H1 (cell line): Measurements from ENCODE around the gene SIK3. TPM values are rescaled to one million over a fixed set of nuclear protein-coding genes. Genes with fewer than 3 reads are reported as not detected.

ENCODE experiments used
- CTCF ChIA-PET: fragments of 300-600 bp; sonication (Branson Sonifier 250); formaldehyde crosslinking; loops from one replicate; lab custom pipeline; 2021; ENCODE audit not compliant: partially characterized antibody; lab: Charles Lee
- POLR2A ChIA-PET: fragments of 300-600 bp; sonication (Branson Sonifier 250); formaldehyde crosslinking; loops from one replicate; lab custom pipeline; 2021; ENCODE audit warnings: inconsistent platforms; ENCODE audit not compliant: partially characterized antibody; lab: Charles Lee
- DNase-seq, 2 experiments: peaks; one replicate each; pipeline versions ENCODE4 v3.0.0 to v3.0.0-alpha.2; 2010 to 2022; ENCODE audit warnings: low spot score in 2 of 2, low read depth in 1 of 2, mixed read lengths in 1 of 2
- FAIRE-seq: peaks from 2 replicates; lab custom pipeline; 2011; peaks lifted over from hg19 to GRCh38; lab: Jason Lieb, UNC
- H2AFZ ChIP-seq: 2 replicates; pipeline ENCODE4 v1.8.1; 2012; ENCODE audit warnings: low read length, inconsistent platforms
- H2AK5ac ChIP-seq: 2 replicates; pipeline ENCODE4 v1.6.1; 2013; ENCODE audit warnings: low read depth, low read length
- H2BK120ac ChIP-seq: replicated peaks from 2 replicates; pipeline ENCODE3; 2013; ENCODE audit warnings: low read depth, low read length, inconsistent platforms
- H2BK12ac ChIP-seq: 2 replicates; pipeline ENCODE4 v1.6.1; 2013; ENCODE audit warnings: low read depth, low read length
- H2BK15ac ChIP-seq: 2 replicates; pipeline ENCODE4 v1.6.1; 2013; ENCODE audit warnings: low read length
- H2BK20ac ChIP-seq: 2 replicates; pipeline ENCODE4 v1.6.1; 2013; ENCODE audit warnings: low read length
- H2BK5ac ChIP-seq: 2 replicates; pipeline ENCODE4 v1.6.1; 2013; ENCODE audit warnings: low read depth, low read length
- H3K14ac ChIP-seq: 2 replicates; pipeline ENCODE4 v1.6.1; 2013; ENCODE audit warnings: inconsistent platforms; ENCODE audit not compliant: insufficient read length
- H3K18ac ChIP-seq: 2 replicates; pipeline ENCODE4 v1.6.1; 2013; ENCODE audit warnings: low read length; ENCODE audit errors: extremely low read depth
- H3K23ac ChIP-seq: 2 replicates; pipeline ENCODE4 v1.6.1; 2013; ENCODE audit warnings: inconsistent platforms; ENCODE audit not compliant: insufficient read length
- H3K23me2 ChIP-seq: 2 replicates; pipeline ENCODE4 v1.6.1; 2013; ENCODE audit warnings: low read depth, low read length
- H3K27ac ChIP-seq: 2 replicates; pipeline ENCODE4 v1.6.1; 2011; ENCODE audit warnings: low read depth, low read length, inconsistent platforms
- H3K27me3 ChIP-seq, 4 experiments: replicated peaks in 1 of 4; 1 replicate in 1 of 4; 2 replicates in 3 of 4; pipeline versions ENCODE4 v1.6.1 to v1.8.1; 2011 to 2013; ENCODE audit warnings: low read length in 3 of 4, mild to moderate bottlenecking in 3 of 4, inconsistent platforms in 2 of 4, mixed read lengths in 2 of 4, moderate library complexity in 1 of 4; ENCODE audit not compliant: control insufficient read depth in 3 of 4, insufficient read depth in 3 of 4; ENCODE audit errors: extremely low read depth in 1 of 4
- H3K36me3 ChIP-seq, 4 experiments: 2 replicates each; pipeline versions ENCODE4 v1.6.1 to v1.8.1; 2011 to 2013; ENCODE audit warnings: mild to moderate bottlenecking in 4 of 4, low read length in 3 of 4, moderate library complexity in 2 of 4, control low read depth in 1 of 4, inconsistent platforms in 1 of 4; ENCODE audit not compliant: insufficient read depth in 4 of 4, control insufficient read depth in 2 of 4
- H3K4ac ChIP-seq: replicated peaks from 2 replicates; pipeline ENCODE3; 2013; ENCODE audit warnings: low read length, low read depth, mixed read lengths, inconsistent platforms; ENCODE audit not compliant: insufficient read length
- H3K4me1 ChIP-seq, 4 experiments: replicated peaks in 1 of 4; 1 replicate in 1 of 4; 2 replicates in 3 of 4; pipeline versions ENCODE4 v1.6.1 to v1.8.1; 2011 to 2013; ENCODE audit warnings: low read length in 3 of 4, inconsistent platforms in 2 of 4, mixed read lengths in 1 of 4; ENCODE audit not compliant: insufficient read depth in 4 of 4, control insufficient read depth in 3 of 4
- H3K4me2 ChIP-seq, 2 experiments: 2 replicates each; pipeline versions ENCODE4 v1.6.1 to v1.8.1; 2011 to 2013; ENCODE audit warnings: low read depth in 2 of 2, low read length in 2 of 2, control low read depth in 1 of 2, inconsistent platforms in 1 of 2, mild to moderate bottlenecking in 1 of 2; ENCODE audit not compliant: insufficient read depth in 1 of 2
- H3K4me3 ChIP-seq, 4 experiments: fragments of 200-600, 300-600 bp in 1 of 4; sonication (generic), shearing (Covaris generic), sonication (Bioruptor Twin) in 1 of 4; 2 replicates each; pipeline versions ENCODE4 v1.5.1 to v1.8.1; 2011 to 2016; ENCODE audit warnings: low read length in 4 of 4, low read depth in 3 of 4, control low read depth in 2 of 4, inconsistent platforms in 2 of 4, mild to moderate bottlenecking in 2 of 4, mixed read lengths in 1 of 4, moderate library complexity in 1 of 4; ENCODE audit not compliant: insufficient read depth in 2 of 4; ENCODE audit errors: extremely low read depth in 1 of 4
- H3K56ac ChIP-seq: replicated peaks from 2 replicates; pipeline ENCODE3; 2013; ENCODE audit warnings: low read depth, mild to moderate bottlenecking, mixed read lengths, low read length, inconsistent platforms; ENCODE audit not compliant: insufficient read length
- H3K79me1 ChIP-seq: 2 replicates; pipeline ENCODE4 v1.6.1; 2013; ENCODE audit warnings: low read depth, low read length, control low read depth
- H3K79me2 ChIP-seq, 2 experiments: 2 replicates each; pipeline versions ENCODE4 v1.6.1 to v1.8.1; 2012 to 2013; ENCODE audit warnings: low read length in 2 of 2, mild to moderate bottlenecking in 2 of 2, inconsistent platforms in 1 of 2; ENCODE audit not compliant: insufficient read depth in 2 of 2, control insufficient read depth in 1 of 2
- H3K9ac ChIP-seq, 4 experiments: replicated peaks in 1 of 4; 1 replicate in 1 of 4; 2 replicates in 3 of 4; pipeline versions ENCODE4 v1.6.1 to v1.8.1; 2011 to 2013; ENCODE audit warnings: low read depth in 3 of 4, low read length in 3 of 4, control low read depth in 2 of 4, mild to moderate bottlenecking in 2 of 4, moderate library complexity in 2 of 4, inconsistent platforms in 1 of 4; ENCODE audit errors: extremely low read depth in 1 of 4
- H3K9me3 ChIP-seq, 2 experiments: 2 replicates each; pipeline versions ENCODE4 v1.6.1 to v1.8.1; 2012 to 2013; ENCODE audit warnings: mild to moderate bottlenecking in 2 of 2, moderate library complexity in 2 of 2, control low read depth in 1 of 2, inconsistent platforms in 1 of 2, low read depth in 1 of 2, low read length in 1 of 2, mixed read lengths in 1 of 2; ENCODE audit not compliant: insufficient read depth in 2 of 2
- H4K20me1 ChIP-seq, 2 experiments: replicated peaks in 1 of 2; 2 replicates each; pipeline versions ENCODE3 to v1.8.1; 2011 to 2013; ENCODE audit warnings: inconsistent platforms in 2 of 2, low read length in 2 of 2, mild to moderate bottlenecking in 1 of 2; ENCODE audit not compliant: insufficient read depth in 2 of 2, control insufficient read depth in 1 of 2
- H4K5ac ChIP-seq: 2 replicates; pipeline ENCODE4 v1.6.1; 2013; ENCODE audit warnings: low read length, low read depth, mixed read lengths, inconsistent platforms; ENCODE audit not compliant: insufficient read length
- H4K8ac ChIP-seq: 2 replicates; pipeline ENCODE4 v1.8.0; 2013; ENCODE audit warnings: mild to moderate bottlenecking, moderate library complexity, low read length, inconsistent platforms; ENCODE audit not compliant: insufficient read depth; ENCODE audit errors: extremely low read depth
- H4K91ac ChIP-seq: replicated peaks from 2 replicates; pipeline ENCODE3; 2013; ENCODE audit warnings: low read length, mixed read lengths, inconsistent platforms; ENCODE audit not compliant: insufficient read length
- CEBPB ChIP-seq: IDR thresholded peaks from 2 replicates; pipeline ENCODE4 v1.6.1; 2012; ENCODE audit warnings: low read depth, low read length
- EP300 ChIP-seq, 2 experiments: IDR thresholded peaks; 1 replicate in 1 of 2; 2 replicates in 1 of 2; pipeline ENCODE4 v1.6.1; 2011 to 2012; ENCODE audit warnings: low read depth in 2 of 2, low read length in 2 of 2, mild to moderate bottlenecking in 2 of 2, borderline replicate concordance in 1 of 2, inconsistent platforms in 1 of 2, moderate library complexity in 1 of 2
- HDAC6 ChIP-seq: IDR thresholded peaks from one replicate; pipeline ENCODE4 v1.7.1; 2012; ENCODE audit warnings: low read depth, mild to moderate bottlenecking, inconsistent platforms, low read length, moderate library complexity
- KDM1A ChIP-seq: fragments of 200-600, 300-600 bp; sonication (generic); IDR thresholded peaks from 2 replicates; pipeline ENCODE4 v1.7.1; 2016; ENCODE audit warnings: mild to moderate bottlenecking, low read length, borderline replicate concordance
- MAFK ChIP-seq: IDR thresholded peaks from 2 replicates; pipeline ENCODE4 v1.6.1; 2012; ENCODE audit warnings: low read depth, mild to moderate bottlenecking, improper control_type of control experiment, low read length
- RXRA ChIP-seq: IDR thresholded peaks from 2 replicates; pipeline ENCODE4 v1.6.1; 2011; ENCODE audit warnings: low read depth, mild to moderate bottlenecking, low read length, moderate library complexity; ENCODE audit not compliant: insufficient read depth
- SIRT6 ChIP-seq: IDR thresholded peaks from one replicate; pipeline ENCODE4 v1.7.1; 2012; ENCODE audit warnings: low read length, inconsistent platforms
- SUZ12 ChIP-seq: fragments of 200-600 bp; sonication (generic); IDR thresholded peaks from 2 replicates; pipeline ENCODE4 v1.6.1; 2012; ENCODE audit warnings: mild to moderate bottlenecking, inconsistent platforms, low read length, moderate library complexity, mixed read lengths
- TAF1 ChIP-seq: IDR thresholded peaks from 2 replicates; pipeline ENCODE4 v1.6.1; 2011; ENCODE audit warnings: mild to moderate bottlenecking, low read depth, low read length
- YY1 ChIP-seq: IDR thresholded peaks from 2 replicates; pipeline ENCODE4 v1.6.1; 2011; ENCODE audit warnings: low read depth, mild to moderate bottlenecking, low read length
- WGBS, 2 experiments: shearing (Covaris generic) in 1 of 2; methylation state at CpG; one replicate each; pipeline versions ENCODE4 v1.1.6 to v1.1.7; 2013 to 2015; ENCODE audit warnings: low lambda C conversion rate in 2 of 2, mixed read lengths in 2 of 2, inconsistent platforms in 1 of 2, low coverage in 1 of 2, missing lambda C conversion rate in 1 of 2; ENCODE audit not compliant: insufficient replicate concordance in 2 of 2, insufficient coverage in 1 of 2, insufficient read length in 1 of 2; ENCODE audit errors: extremely low coverage in 1 of 2, missing lambda C conversion rate in 1 of 2; 5-methylcytosine and 5-hydroxymethylcytosine counted together
- polyA plus RNA-seq, 7 experiments: library from polyadenylated mRNA; depleted of rRNA in 3 of 7; stranded (reverse) in 5 of 7; unstranded in 2 of 7; fragments of >200 nt in 5 of 7; fragments of 200-250 nt in 2 of 7; gene quantifications; 1 replicate in 5 of 7; 2 replicates in 1 of 7; 4 replicates in 1 of 7; pipeline versions ENCODE4 v1.2.1 to v1.2.3, GENCODE V29; 2011 to 2013; ENCODE audit warnings: missing spikeins in 2 of 7, mixed read lengths in 2 of 7
- total RNA-seq: library from RNA; stranded (reverse); fragmentation: NEBNext Ultra II Directional; extraction: Animal tissue kit (Norgen Biotek cat#: 25700); gene quantifications from 2 replicates; pipeline ENCODE4 v1.2.1, GENCODE V29; 2021
- TF ChIP-seq, protein P1 (sequence below): IDR thresholded peaks from 2 replicates; pipeline ENCODE4 v1.6.1; 2011; ENCODE audit warnings: low read length, improper control_type of control experiment
- TF ChIP-seq, protein P2 (sequence below): IDR thresholded peaks from 2 replicates; pipeline ENCODE4 v1.6.1; 2011; ENCODE audit warnings: low read depth, mild to moderate bottlenecking, low read length; ENCODE audit not compliant: insufficient read depth

The SIK3 gene
- total and polyA plus RNA-seq, 2 of the 8 experiments (the other 6 are each of a cell fraction or from before 2014, with no cell fraction given): 19.9 to 32.1 TPM

DNA sequence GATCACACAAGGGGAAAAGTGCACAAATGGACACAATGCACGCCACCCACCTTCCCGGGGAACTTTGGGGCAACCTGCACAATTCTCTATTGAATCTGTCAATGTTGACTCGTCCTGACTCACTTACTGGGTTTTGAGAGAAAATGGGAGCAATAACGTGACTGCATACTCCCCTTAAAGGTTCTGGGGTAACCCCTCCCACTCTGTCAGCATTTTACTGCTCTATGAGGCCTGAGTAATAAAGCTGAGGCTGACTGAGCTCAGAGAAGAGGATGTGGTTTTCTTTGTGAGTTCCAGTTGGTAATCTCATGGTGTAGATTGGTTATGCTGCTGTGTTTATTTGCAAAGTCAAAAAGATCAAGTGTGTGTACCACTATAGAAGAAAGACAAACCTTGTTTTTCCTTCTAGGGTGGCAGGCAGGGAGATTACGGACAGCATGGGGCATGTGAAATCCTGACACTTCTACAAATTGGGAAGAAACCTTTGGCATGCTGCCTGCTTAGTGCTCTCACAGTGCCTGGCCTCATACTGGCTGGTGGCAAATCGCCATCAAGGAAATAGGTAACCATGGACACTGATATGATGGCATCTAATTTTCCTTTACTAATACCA, 244.7 kb downstream of the SIK3 start:
- no peak overlapping the region for H3K27ac ChIP-seq
- no peak overlapping the region for H3K23ac ChIP-seq
- H4K5ac ChIP-seq: no peak overlapping the region
- no peak overlapping the region for H2AFZ ChIP-seq
- no peak overlapping the region for H4K8ac ChIP-seq
- H3K14ac ChIP-seq: no peak overlapping the region
- no peak overlapping the region for H2BK20ac ChIP-seq
- ChIA-PET CTCF (interaction anchor here (0.9 to 3.2 kb wide), 4 partner anchors 13 to 253 kb away, joined by 3 to 17 read pairs (median 4); partner anchors contain the start of gene APOA1), POLR2A (interaction anchor here (1.2 kb wide), 1 partner anchor 37 kb away, joined by 3 read pairs; no protein-coding TSS in a partner anchor)
- H3K79me2 ChIP-seq: no peaks in the 10 kb centered on the region
- H3K23me2 ChIP-seq: no peaks in the 10 kb centered on the region
- no peak for FAIRE-seq
- no peak overlapping the region for H2BK5ac ChIP-seq
- no peak overlapping the region for H3K4me2 ChIP-seq
- WGBS, 2 experiments: 85% methylated on average over 6 of the region's 6 CpGs; no CpG with 5 or more reads in 1 of the 2 experiments
- H3K27me3 ChIP-seq: no peaks in the 10 kb centered on the region
- H2AK5ac ChIP-seq: no peak overlapping the region
- peaks cover 0 to 2% of the 10 kb centered on the region in 2 experiments for H4K20me1 ChIP-seq
- H2BK12ac ChIP-seq: no peak overlapping the region
- DNase-seq: no peak
- H3K9me3 ChIP-seq: no peaks in the 10 kb centered on the region
- no peak overlapping the region for H2BK120ac ChIP-seq
- H3K4me1 ChIP-seq: no peaks in the 10 kb centered on the region
- no peak overlapping the region for H3K4me3 ChIP-seq
- no peak overlapping the region for H3K4ac ChIP-seq
- no peak overlapping the region for H3K56ac ChIP-seq
- no peak overlapping the region for H3K18ac ChIP-seq
- H3K79me1 ChIP-seq: no peaks in the 10 kb centered on the region
- H2BK15ac ChIP-seq: no peak overlapping the region
- peaks cover 8 to 17% (median 13%) of the 10 kb centered on the region in 4 experiments; a peak in 6 of 8 replicates for H3K36me3 ChIP-seq
- no peak overlapping the region for H3K9ac ChIP-seq
- no peak overlapping the region for H4K91ac ChIP-seq
- TF ChIP-seq HDAC6 (no peak), SIRT6 (no peak), TAF1 (no peak), CEBPB (no peak), YY1 (no peak), SUZ12 (no peak), KDM1A (no peak), EP300 (IDR thresholded peaks at IDR 0.05; ENCODE audit: borderline replicate concordance in 1 of 2, low read depth in 2 of 2, low read length in 2 of 2) (no peak), MAFK (no peak), RXRA (no peak)
- TF ChIP-seq, protein P1, sequence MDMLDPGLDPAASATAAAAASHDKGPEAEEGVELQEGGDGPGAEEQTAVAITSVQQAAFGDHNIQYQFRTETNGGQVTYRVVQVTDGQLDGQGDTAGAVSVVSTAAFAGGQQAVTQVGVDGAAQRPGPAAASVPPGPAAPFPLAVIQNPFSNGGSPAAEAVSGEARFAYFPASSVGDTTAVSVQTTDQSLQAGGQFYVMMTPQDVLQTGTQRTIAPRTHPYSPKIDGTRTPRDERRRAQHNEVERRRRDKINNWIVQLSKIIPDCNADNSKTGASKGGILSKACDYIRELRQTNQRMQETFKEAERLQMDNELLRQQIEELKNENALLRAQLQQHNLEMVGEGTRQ: no peak
- TF ChIP-seq, protein P2, sequence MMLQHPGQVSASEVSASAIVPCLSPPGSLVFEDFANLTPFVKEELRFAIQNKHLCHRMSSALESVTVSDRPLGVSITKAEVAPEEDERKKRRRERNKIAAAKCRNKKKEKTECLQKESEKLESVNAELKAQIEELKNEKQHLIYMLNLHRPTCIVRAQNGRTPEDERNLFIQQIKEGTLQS: no peak
